Endothelial cell of umbilical vein (primary cell): ENCODE results near the gene SOX8. TPM values are rescaled to one million over a fixed set of nuclear protein-coding genes. Genes with fewer than 3 reads are reported as not detected.

Experiments
- BruUV-seq: library from RNA; stranded (reverse); fragments of 400-500 nt; replicated peaks from 2 replicates; lab custom pipeline; 2021; lab: Mats Ljungman, UMichigan
- CTCF ChIA-PET: fragments of 300-600, 350-600 bp; sonication (Branson Sonifier 250); formaldehyde crosslinking; loops from one replicate; lab custom pipeline; 2021; ENCODE audit warnings: antibody characterized with exemption, inconsistent platforms; lab: Charles Lee
- POLR2A ChIA-PET: fragments of 300-600, 350-600 bp; sonication (Branson Sonifier 250); formaldehyde crosslinking; loops from one replicate; lab custom pipeline; 2021; ENCODE audit warnings: antibody characterized with exemption, inconsistent platforms; lab: Charles Lee
- DNase-seq: peaks from one replicate; pipeline ENCODE4 v3.0.0-alpha.2; 2011; ENCODE audit warnings: low read depth, low spot score
- FAIRE-seq: peaks from 2 replicates; lab custom pipeline; 2011; peaks lifted over from hg19 to GRCh38; lab: Jason Lieb, UNC
- H2AFZ ChIP-seq: 2 replicates; pipeline ENCODE4 v1.6.0; 2012; ENCODE audit warnings: low read depth, low read length, control low read depth, inconsistent platforms
- H3K27ac ChIP-seq: 2 replicates; pipeline ENCODE4 v1.5.1; 2011; ENCODE audit warnings: low read depth, mild to moderate bottlenecking, control low read depth, low read length, moderate library complexity; ENCODE audit not compliant: insufficient read depth
- H3K27me3 ChIP-seq, 2 experiments: 2 replicates each; pipeline versions ENCODE4 v1.6.0 to v1.6.1; 2011; ENCODE audit warnings: low read length in 2 of 2, mixed read lengths in 1 of 2; ENCODE audit not compliant: control insufficient read depth in 2 of 2, insufficient read depth in 2 of 2
- H3K36me3 ChIP-seq, 2 experiments: 2 replicates in 1 of 2; 3 replicates in 1 of 2; pipeline ENCODE4 v1.5.1; 2011; ENCODE audit warnings: low read length in 2 of 2, mild to moderate bottlenecking in 1 of 2, moderate library complexity in 1 of 2; ENCODE audit not compliant: control insufficient read depth in 2 of 2, insufficient read depth in 2 of 2; ENCODE audit errors: extremely low read depth in 1 of 2
- H3K4me1 ChIP-seq: 3 replicates; pipeline ENCODE4 v1.5.1; 2011; ENCODE audit warnings: mild to moderate bottlenecking, low read length; ENCODE audit not compliant: control insufficient read depth, insufficient read depth; ENCODE audit errors: extremely low read depth
- H3K4me2 ChIP-seq: 2 replicates; pipeline ENCODE4 v1.6.1; 2011; ENCODE audit warnings: low read length, control low read depth, mixed read lengths; ENCODE audit not compliant: insufficient read depth
- H3K4me3 ChIP-seq, 3 experiments: fragments of 200-600 bp in 1 of 3; sonication (generic), shearing (Covaris generic) in 1 of 3; replicated peaks in 1 of 3; 2 replicates each; pipeline ENCODE4 v1.5.1; 2011 to 2016; ENCODE audit warnings: control low read depth in 3 of 3, low read length in 3 of 3, mild to moderate bottlenecking in 2 of 3, inconsistent platforms in 1 of 3, low read depth in 1 of 3, moderate library complexity in 1 of 3; ENCODE audit not compliant: insufficient read depth in 1 of 3
- H3K79me2 ChIP-seq: 2 replicates; pipeline ENCODE4 v1.6.0; 2012; ENCODE audit warnings: low read length, inconsistent platforms; ENCODE audit not compliant: control insufficient read depth, insufficient read depth
- H3K9ac ChIP-seq: replicated peaks from 2 replicates; pipeline ENCODE3; 2011; ENCODE audit warnings: low read length, control low read depth; ENCODE audit not compliant: insufficient read depth; ENCODE audit errors: extremely low read depth
- H3K9me1 ChIP-seq: replicated peaks from 3 replicates; pipeline ENCODE4 v1.6.0; 2011; ENCODE audit warnings: mild to moderate bottlenecking, low read length; ENCODE audit not compliant: control insufficient read depth, insufficient read depth; ENCODE audit errors: extremely low read depth
- H3K9me3 ChIP-seq: replicated peaks from 2 replicates; pipeline ENCODE4 v1.5.1; 2012; ENCODE audit warnings: low read length, inconsistent platforms; ENCODE audit not compliant: control insufficient read depth, insufficient read depth
- H4K20me1 ChIP-seq: replicated peaks from 2 replicates; pipeline ENCODE3; 2011; ENCODE audit warnings: mild to moderate bottlenecking, low read length; ENCODE audit not compliant: control insufficient read depth, insufficient read depth; ENCODE audit errors: extremely low read depth
- CTCF ChIP-seq, 2 donors: IDR thresholded peaks; 1 replicate in 1 of 2; 2 replicates in 1 of 2; pipeline ENCODE4 v1.5.1; 2011; ENCODE audit warnings: low read length in 2 of 2, mild to moderate bottlenecking in 2 of 2, moderate library complexity in 2 of 2, control low read depth in 1 of 2, inconsistent platforms in 1 of 2, low read depth in 1 of 2; ENCODE audit not compliant: insufficient read depth in 1 of 2; ENCODE audit errors: extremely low read depth in 1 of 2
- EZH2 ChIP-seq: IDR thresholded peaks from 2 replicates; pipeline ENCODE4 v1.6.1; 2012; ENCODE audit warnings: borderline replicate concordance, low read depth, mild to moderate bottlenecking, moderate library complexity, low read length, inconsistent platforms; ENCODE audit not compliant: severe bottlenecking
- FOS ChIP-seq: IDR thresholded peaks from 2 replicates; pipeline ENCODE4 v1.6.1; 2011; ENCODE audit warnings: mild to moderate bottlenecking, low read length, moderate library complexity, borderline replicate concordance; ENCODE audit not compliant: insufficient read depth
- GATA2 ChIP-seq: IDR thresholded peaks from 2 replicates; pipeline ENCODE4 v1.7.0; 2011; ENCODE audit warnings: low read depth, mild to moderate bottlenecking, moderate library complexity, mixed read lengths, low read length; ENCODE audit not compliant: insufficient read length, insufficient read depth
- JUN ChIP-seq: IDR thresholded peaks from 2 replicates; pipeline ENCODE4 v1.6.1; 2011; ENCODE audit warnings: borderline replicate concordance, low read depth; ENCODE audit not compliant: insufficient read length, insufficient read depth
- MAX ChIP-seq: IDR thresholded peaks from 2 replicates; pipeline ENCODE4 v1.6.1; 2011; ENCODE audit not compliant: insufficient read depth, insufficient read length
- MYC ChIP-seq: IDR thresholded peaks from one replicate; pipeline ENCODE4 v1.6.1; 2011; ENCODE audit warnings: mild to moderate bottlenecking, low read depth, low read length
- POLR2A ChIP-seq: IDR thresholded peaks from 2 replicates; pipeline ENCODE4 v1.6.1; 2012; ENCODE audit warnings: low read depth, mild to moderate bottlenecking, control low read depth, low read length
- POLR2AphosphoS5 ChIP-seq: IDR thresholded peaks from 2 replicates; pipeline ENCODE4 v1.6.1; 2012; ENCODE audit warnings: low read depth, mild to moderate bottlenecking, control low read depth, low read length, moderate library complexity; ENCODE audit not compliant: insufficient read depth
- dilution Hi-C: fragments of 300-500 bp; cut with MboI; formaldehyde crosslinking; loops from one replicate; pipeline ENCODE4 v1.15.0; 2019; ENCODE audit warnings: low sequenced_read_pairs; ENCODE audit not compliant: extremely low pct_ligation_motif_present
- intact Hi-C: fragments of 100-400 bp; cut with micrococcal nuclease; formaldehyde crosslinking; loops from one replicate; pipeline ENCODE4 v1.10.0; 2022
- polyA plus RNA-seq, 4 experiments: library from polyadenylated mRNA; depleted of rRNA in 3 of 4; stranded (reverse) in 3 of 4; unstranded in 1 of 4; fragments of >200 nt; gene quantifications; 2 replicates each; pipeline versions ENCODE4 v1.2.1 to v1.2.3, GENCODE V29; 2011 to 2012; ENCODE audit warnings: missing spikeins in 1 of 4
- total RNA-seq: library from RNA; stranded (reverse); gene quantifications from 2 replicates; pipeline ENCODE4 v1.2.3, GENCODE V29; 2021

SOX8 gene
- total and polyA plus RNA-seq, 2 donors (not counting 3 experiments of a cell fraction or from before 2014, with no cell fraction given): 0.52 to 0.53 TPM

GRCh38 chr16:999677-1000076 is 18.1 kb downstream of the SOX8 start:
- FAIRE-seq (no peak), DNase-seq (no peak)
- no peak overlapping the region for H3K9ac ChIP-seq
- H3K4me3 ChIP-seq: no peak overlapping the region
- H3K27me3 ChIP-seq: no peaks in the 10 kb centered on the region
- H3K4me1 ChIP-seq: peaks cover 31% of the 10 kb centered on the region
- intact Hi-C loops (no loop called here), dilution Hi-C loops (no loop called here)
- no peaks in the 10 kb centered on the region for H3K36me3 ChIP-seq
- BruUV-seq: no TSS peak
- no peak overlapping the region for H2AFZ ChIP-seq
- H3K9me3 ChIP-seq: no peaks in the 10 kb centered on the region
- POLR2A ChIA-PET: interaction anchor here (0.6 kb wide), 1 partner anchor 292 kb away, joined by 5 read pairs; no protein-coding TSS in a partner anchor
- no peak overlapping the region for H3K4me2 ChIP-seq
- no peaks in the 10 kb centered on the region for H3K9me1 ChIP-seq
- H3K79me2 ChIP-seq: no peaks in the 10 kb centered on the region
- CTCF ChIA-PET: interaction anchor here (2.7 kb wide), 1 partner anchor 20 kb away, joined by 13 read pairs; the partner anchor contains the start of gene SOX8
- no peak for TF ChIP-seq CTCF (IDR thresholded peaks at IDR 0.05; ENCODE audit: extremely low read depth in 1 of 2, insufficient read depth in 1 of 2, low read depth in 1 of 2, low read length in 2 of 2)
- TF ChIP-seq EZH2: no peak
- TF ChIP-seq POLR2A: no peak
- TF ChIP-seq FOS: no peak
- TF ChIP-seq MAX: no peak
- TF ChIP-seq GATA2: no peak
- no peak for TF ChIP-seq POLR2AphosphoS5
- TF ChIP-seq JUN: no peak
- no peak for TF ChIP-seq MYC
- H4K20me1 ChIP-seq: no peaks in the 10 kb centered on the region
- H3K27ac ChIP-seq: no peak overlapping the region
